H1 (cell line): ENCODE data around the gene RAB38. TPM values are rescaled to one million over a fixed set of nuclear protein-coding genes. Genes with fewer than 3 reads are reported as not detected.

Source experiments
- CTCF ChIA-PET: fragments of 300-600 bp; sonication (Branson Sonifier 250); formaldehyde crosslinking; loops from one replicate; lab custom pipeline; 2021; ENCODE audit not compliant: partially characterized antibody; lab: Charles Lee
- POLR2A ChIA-PET: fragments of 300-600 bp; sonication (Branson Sonifier 250); formaldehyde crosslinking; loops from one replicate; lab custom pipeline; 2021; ENCODE audit warnings: inconsistent platforms; ENCODE audit not compliant: partially characterized antibody; lab: Charles Lee
- DNase-seq, 2 experiments: peaks; one replicate each; pipeline versions ENCODE4 v3.0.0 to v3.0.0-alpha.2; 2010 to 2022; ENCODE audit warnings: low spot score in 2 of 2, low read depth in 1 of 2, mixed read lengths in 1 of 2
- FAIRE-seq: peaks from 2 replicates; lab custom pipeline; 2011; peaks lifted over from hg19 to GRCh38; lab: Jason Lieb, UNC
- H2AFZ ChIP-seq: 2 replicates; pipeline ENCODE4 v1.8.1; 2012; ENCODE audit warnings: low read length, inconsistent platforms
- H2AK5ac ChIP-seq: 2 replicates; pipeline ENCODE4 v1.6.1; 2013; ENCODE audit warnings: low read depth, low read length
- H2BK120ac ChIP-seq: replicated peaks from 2 replicates; pipeline ENCODE3; 2013; ENCODE audit warnings: low read depth, low read length, inconsistent platforms
- H2BK12ac ChIP-seq: 2 replicates; pipeline ENCODE4 v1.6.1; 2013; ENCODE audit warnings: low read depth, low read length
- H2BK15ac ChIP-seq: 2 replicates; pipeline ENCODE4 v1.6.1; 2013; ENCODE audit warnings: low read length
- H2BK20ac ChIP-seq: 2 replicates; pipeline ENCODE4 v1.6.1; 2013; ENCODE audit warnings: low read length
- H2BK5ac ChIP-seq: 2 replicates; pipeline ENCODE4 v1.6.1; 2013; ENCODE audit warnings: low read depth, low read length
- H3K14ac ChIP-seq: 2 replicates; pipeline ENCODE4 v1.6.1; 2013; ENCODE audit warnings: inconsistent platforms; ENCODE audit not compliant: insufficient read length
- H3K18ac ChIP-seq: 2 replicates; pipeline ENCODE4 v1.6.1; 2013; ENCODE audit warnings: low read length; ENCODE audit errors: extremely low read depth
- H3K23ac ChIP-seq: 2 replicates; pipeline ENCODE4 v1.6.1; 2013; ENCODE audit warnings: inconsistent platforms; ENCODE audit not compliant: insufficient read length
- H3K23me2 ChIP-seq: 2 replicates; pipeline ENCODE4 v1.6.1; 2013; ENCODE audit warnings: low read depth, low read length
- H3K27ac ChIP-seq: 2 replicates; pipeline ENCODE4 v1.6.1; 2011; ENCODE audit warnings: low read depth, low read length, inconsistent platforms
- H3K27me3 ChIP-seq, 4 experiments: replicated peaks in 1 of 4; 1 replicate in 1 of 4; 2 replicates in 3 of 4; pipeline versions ENCODE4 v1.6.1 to v1.8.1; 2011 to 2013; ENCODE audit warnings: low read length in 3 of 4, mild to moderate bottlenecking in 3 of 4, inconsistent platforms in 2 of 4, mixed read lengths in 2 of 4, moderate library complexity in 1 of 4; ENCODE audit not compliant: control insufficient read depth in 3 of 4, insufficient read depth in 3 of 4; ENCODE audit errors: extremely low read depth in 1 of 4
- H3K36me3 ChIP-seq, 4 experiments: 2 replicates each; pipeline versions ENCODE4 v1.6.1 to v1.8.1; 2011 to 2013; ENCODE audit warnings: mild to moderate bottlenecking in 4 of 4, low read length in 3 of 4, moderate library complexity in 2 of 4, control low read depth in 1 of 4, inconsistent platforms in 1 of 4; ENCODE audit not compliant: insufficient read depth in 4 of 4, control insufficient read depth in 2 of 4
- H3K4ac ChIP-seq: replicated peaks from 2 replicates; pipeline ENCODE3; 2013; ENCODE audit warnings: low read length, low read depth, mixed read lengths, inconsistent platforms; ENCODE audit not compliant: insufficient read length
- H3K4me1 ChIP-seq, 4 experiments: replicated peaks in 1 of 4; 1 replicate in 1 of 4; 2 replicates in 3 of 4; pipeline versions ENCODE4 v1.6.1 to v1.8.1; 2011 to 2013; ENCODE audit warnings: low read length in 3 of 4, inconsistent platforms in 2 of 4, mixed read lengths in 1 of 4; ENCODE audit not compliant: insufficient read depth in 4 of 4, control insufficient read depth in 3 of 4
- H3K4me2 ChIP-seq, 2 experiments: 2 replicates each; pipeline versions ENCODE4 v1.6.1 to v1.8.1; 2011 to 2013; ENCODE audit warnings: low read depth in 2 of 2, low read length in 2 of 2, control low read depth in 1 of 2, inconsistent platforms in 1 of 2, mild to moderate bottlenecking in 1 of 2; ENCODE audit not compliant: insufficient read depth in 1 of 2
- H3K4me3 ChIP-seq, 4 experiments: fragments of 200-600, 300-600 bp in 1 of 4; sonication (generic), shearing (Covaris generic), sonication (Bioruptor Twin) in 1 of 4; 2 replicates each; pipeline versions ENCODE4 v1.5.1 to v1.8.1; 2011 to 2016; ENCODE audit warnings: low read length in 4 of 4, low read depth in 3 of 4, control low read depth in 2 of 4, inconsistent platforms in 2 of 4, mild to moderate bottlenecking in 2 of 4, mixed read lengths in 1 of 4, moderate library complexity in 1 of 4; ENCODE audit not compliant: insufficient read depth in 2 of 4; ENCODE audit errors: extremely low read depth in 1 of 4
- H3K56ac ChIP-seq: replicated peaks from 2 replicates; pipeline ENCODE3; 2013; ENCODE audit warnings: low read depth, mild to moderate bottlenecking, mixed read lengths, low read length, inconsistent platforms; ENCODE audit not compliant: insufficient read length
- H3K79me1 ChIP-seq: 2 replicates; pipeline ENCODE4 v1.6.1; 2013; ENCODE audit warnings: low read depth, low read length, control low read depth
- H3K79me2 ChIP-seq, 2 experiments: 2 replicates each; pipeline versions ENCODE4 v1.6.1 to v1.8.1; 2012 to 2013; ENCODE audit warnings: low read length in 2 of 2, mild to moderate bottlenecking in 2 of 2, inconsistent platforms in 1 of 2; ENCODE audit not compliant: insufficient read depth in 2 of 2, control insufficient read depth in 1 of 2
- H3K9ac ChIP-seq, 4 experiments: replicated peaks in 1 of 4; 1 replicate in 1 of 4; 2 replicates in 3 of 4; pipeline versions ENCODE4 v1.6.1 to v1.8.1; 2011 to 2013; ENCODE audit warnings: low read depth in 3 of 4, low read length in 3 of 4, control low read depth in 2 of 4, mild to moderate bottlenecking in 2 of 4, moderate library complexity in 2 of 4, inconsistent platforms in 1 of 4; ENCODE audit errors: extremely low read depth in 1 of 4
- H3K9me3 ChIP-seq, 2 experiments: 2 replicates each; pipeline versions ENCODE4 v1.6.1 to v1.8.1; 2012 to 2013; ENCODE audit warnings: mild to moderate bottlenecking in 2 of 2, moderate library complexity in 2 of 2, control low read depth in 1 of 2, inconsistent platforms in 1 of 2, low read depth in 1 of 2, low read length in 1 of 2, mixed read lengths in 1 of 2; ENCODE audit not compliant: insufficient read depth in 2 of 2
- H4K20me1 ChIP-seq, 2 experiments: replicated peaks in 1 of 2; 2 replicates each; pipeline versions ENCODE3 to v1.8.1; 2011 to 2013; ENCODE audit warnings: inconsistent platforms in 2 of 2, low read length in 2 of 2, mild to moderate bottlenecking in 1 of 2; ENCODE audit not compliant: insufficient read depth in 2 of 2, control insufficient read depth in 1 of 2
- H4K5ac ChIP-seq: 2 replicates; pipeline ENCODE4 v1.6.1; 2013; ENCODE audit warnings: low read length, low read depth, mixed read lengths, inconsistent platforms; ENCODE audit not compliant: insufficient read length
- H4K8ac ChIP-seq: 2 replicates; pipeline ENCODE4 v1.8.0; 2013; ENCODE audit warnings: mild to moderate bottlenecking, moderate library complexity, low read length, inconsistent platforms; ENCODE audit not compliant: insufficient read depth; ENCODE audit errors: extremely low read depth
- H4K91ac ChIP-seq: replicated peaks from 2 replicates; pipeline ENCODE3; 2013; ENCODE audit warnings: low read length, mixed read lengths, inconsistent platforms; ENCODE audit not compliant: insufficient read length
- ASH2L ChIP-seq: fragments of 200-600, 300-600 bp; sonication (generic); IDR thresholded peaks from one replicate; pipeline ENCODE4 v1.7.1; 2017; ENCODE audit warnings: low read length
- CBX5 ChIP-seq: fragments of 300-800, 300-1000 bp; sonication (generic); IDR thresholded peaks from 2 replicates; pipeline ENCODE4 v1.7.1; 2016; ENCODE audit warnings: antibody characterized with exemption, low read length, low read depth
- CEBPB ChIP-seq: IDR thresholded peaks from 2 replicates; pipeline ENCODE4 v1.6.1; 2012; ENCODE audit warnings: low read depth, low read length
- EGR1 ChIP-seq: IDR thresholded peaks from 2 replicates; pipeline ENCODE4 v1.6.1; 2011; ENCODE audit warnings: low read depth, low read length, borderline replicate concordance
- EP300 ChIP-seq, 2 experiments: IDR thresholded peaks; 1 replicate in 1 of 2; 2 replicates in 1 of 2; pipeline ENCODE4 v1.6.1; 2011 to 2012; ENCODE audit warnings: low read depth in 2 of 2, low read length in 2 of 2, mild to moderate bottlenecking in 2 of 2, borderline replicate concordance in 1 of 2, inconsistent platforms in 1 of 2, moderate library complexity in 1 of 2
- GABPA ChIP-seq: IDR thresholded peaks from 2 replicates; pipeline ENCODE4 v1.6.1; 2011; ENCODE audit warnings: mild to moderate bottlenecking, low read length, moderate library complexity, borderline replicate concordance; ENCODE audit not compliant: insufficient read depth
- JUN ChIP-seq: IDR thresholded peaks from 2 replicates; pipeline ENCODE4 v1.6.1; 2011; ENCODE audit warnings: low read depth, mild to moderate bottlenecking, improper control_type of control experiment, low read length
- NRF1 ChIP-seq: IDR thresholded peaks from 2 replicates; pipeline ENCODE4 v1.6.1; 2011; ENCODE audit warnings: mild to moderate bottlenecking, low read depth, low read length, improper control_type of control experiment
- POLR2AphosphoS5 ChIP-seq: IDR thresholded peaks from 2 replicates; pipeline ENCODE4 v1.6.1; 2011; ENCODE audit warnings: low read depth, low read length
- RNF2 ChIP-seq: fragments of 200-900, 300-1000 bp; sonication (generic); IDR thresholded peaks from 2 replicates; pipeline ENCODE4 v1.7.1; 2016; ENCODE audit warnings: borderline replicate concordance, low read depth, mild to moderate bottlenecking, antibody characterized with exemption, low read length; ENCODE audit not compliant: poor library complexity, severe bottlenecking; ENCODE audit errors: missing control alignments
- SP1 ChIP-seq: IDR thresholded peaks from 2 replicates; pipeline ENCODE4 v1.6.1; 2011; ENCODE audit warnings: low read depth, low read length
- SP2 ChIP-seq: IDR thresholded peaks from 2 replicates; pipeline ENCODE4 v1.6.1; 2012; ENCODE audit warnings: mild to moderate bottlenecking, low read length, inconsistent platforms
- TCF12 ChIP-seq: IDR thresholded peaks from 2 replicates; pipeline ENCODE4 v1.6.1; 2011; ENCODE audit warnings: low read depth, mild to moderate bottlenecking, low read length
- USF2 ChIP-seq: IDR thresholded peaks from 2 replicates; pipeline ENCODE4 v1.6.1; 2011; ENCODE audit warnings: low read length, improper control_type of control experiment
- WGBS, 2 experiments: shearing (Covaris generic) in 1 of 2; methylation state at CpG; one replicate each; pipeline versions ENCODE4 v1.1.6 to v1.1.7; 2013 to 2015; ENCODE audit warnings: low lambda C conversion rate in 2 of 2, mixed read lengths in 2 of 2, inconsistent platforms in 1 of 2, low coverage in 1 of 2, missing lambda C conversion rate in 1 of 2; ENCODE audit not compliant: insufficient replicate concordance in 2 of 2, insufficient coverage in 1 of 2, insufficient read length in 1 of 2; ENCODE audit errors: extremely low coverage in 1 of 2, missing lambda C conversion rate in 1 of 2; 5-methylcytosine and 5-hydroxymethylcytosine counted together
- polyA plus RNA-seq, 7 experiments: library from polyadenylated mRNA; depleted of rRNA in 3 of 7; stranded (reverse) in 5 of 7; unstranded in 2 of 7; fragments of >200 nt in 5 of 7; fragments of 200-250 nt in 2 of 7; gene quantifications; 1 replicate in 5 of 7; 2 replicates in 1 of 7; 4 replicates in 1 of 7; pipeline versions ENCODE4 v1.2.1 to v1.2.3, GENCODE V29; 2011 to 2013; ENCODE audit warnings: missing spikeins in 2 of 7, mixed read lengths in 2 of 7
- total RNA-seq: library from RNA; stranded (reverse); fragmentation: NEBNext Ultra II Directional; extraction: Animal tissue kit (Norgen Biotek cat#: 25700); gene quantifications from 2 replicates; pipeline ENCODE4 v1.2.1, GENCODE V29; 2021

Gene RAB38
- total and polyA plus RNA-seq, 2 of the 8 experiments (the other 6 are each of a cell fraction or from before 2014, with no cell fraction given), result 15.4 to 16.5 TPM

DNA sequence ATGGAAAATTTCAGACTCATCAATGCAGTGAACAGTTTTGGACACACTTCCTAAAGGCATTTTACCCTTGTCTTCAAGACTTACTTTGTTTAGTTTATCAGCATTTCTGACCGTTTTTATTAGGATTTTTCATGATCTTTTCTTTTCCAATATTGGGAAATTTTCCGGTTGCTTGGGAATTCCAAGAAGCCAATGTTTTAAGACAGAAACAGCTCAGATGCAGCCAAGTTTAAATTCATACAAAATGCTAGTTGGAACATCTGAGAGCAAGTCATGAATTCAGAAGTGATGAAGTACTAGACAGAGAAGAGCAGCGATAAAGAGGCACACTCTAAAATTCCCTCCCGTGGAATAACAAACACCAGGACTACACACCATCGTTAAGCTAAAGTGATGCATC lies 68.6 kb downstream of the RAB38 start:
- no peaks in the 10 kb centered on the region for H3K23me2 ChIP-seq
- H4K20me1 ChIP-seq, result no peaks in the 10 kb centered on the region
- ChIA-PET CTCF (interaction anchor here (0.6 to 2.6 kb wide), 8 partner anchors 125 to 445 kb away, joined by 3 to 10 read pairs (median 5); no protein-coding TSS in a partner anchor), POLR2A (no interaction called here)
- H2AK5ac ChIP-seq, result no peak overlapping the region
- H3K79me1 ChIP-seq, result no peaks in the 10 kb centered on the region
- no peaks in the 10 kb centered on the region for H3K27me3 ChIP-seq
- no peak overlapping the region for H2BK20ac ChIP-seq
- DNase-seq, result no peak
- H3K14ac ChIP-seq, result no peak overlapping the region
- no peak overlapping the region for H3K18ac ChIP-seq
- H3K4me1 ChIP-seq, result peaks cover 0 to 5% (median 0%) of the 10 kb centered on the region in 4 experiments; a peak in 2 of 7 replicates
- no peak overlapping the region for H3K23ac ChIP-seq
- H3K9me3 ChIP-seq, result no peaks in the 10 kb centered on the region
- no peak overlapping the region for H2AFZ ChIP-seq
- H3K36me3 ChIP-seq, result peaks cover 0 to 2% (median 0%) of the 10 kb centered on the region in 4 experiments; a peak in 1 of 8 replicates
- H2BK5ac ChIP-seq, result no peak overlapping the region
- no peak overlapping the region for H2BK15ac ChIP-seq
- no peak overlapping the region for H4K5ac ChIP-seq
- no peak overlapping the region for H3K4me3 ChIP-seq
- H3K9ac ChIP-seq, result no peak overlapping the region
- no peak overlapping the region for H2BK12ac ChIP-seq
- no peaks in the 10 kb centered on the region for H3K79me2 ChIP-seq
- no peak overlapping the region for H3K27ac ChIP-seq
- H4K8ac ChIP-seq, result no peak overlapping the region
- no peak overlapping the region for H4K91ac ChIP-seq
- WGBS, 2 experiments, result 82% methylated on average over 5 of the region's 5 CpGs; no CpG with 5 or more reads in 1 of the 2 experiments
- no peak for FAIRE-seq
- H2BK120ac ChIP-seq, result no peak overlapping the region
- H3K4ac ChIP-seq, result no peak overlapping the region
- no peak overlapping the region for H3K4me2 ChIP-seq
- no peak overlapping the region for H3K56ac ChIP-seq
- TF ChIP-seq SP2 (no peak), EP300 (IDR thresholded peaks at IDR 0.05; ENCODE audit: borderline replicate concordance in 1 of 2, low read depth in 2 of 2, low read length in 2 of 2) (no peak), RNF2 (no peak), JUN (no peak), ASH2L (no peak), EGR1 (no peak), POLR2AphosphoS5 (no peak), USF2 (no peak), SP1 (no peak), TCF12 (no peak), NRF1 (no peak), CBX5 (no peak), CEBPB (no peak), GABPA (no peak)
